HepG2 (cell line): ENCODE results near the gene TMEM215. TPM values are rescaled to one million over a fixed set of nuclear protein-coding genes. Genes with fewer than 3 reads are reported as not detected.

ENCODE experiments used
- ATAC-seq: fragments of 200-7000 bp; cut with Tn5 transposase; 3 replicates; pipeline ENCODE4 v1.9.1; 2020; ENCODE audit warnings: mild to moderate bottlenecking, moderate library complexity
- BruUV-seq: library from RNA; stranded (reverse); fragments of 400-500 nt; replicated peaks from 2 replicates; lab custom pipeline; 2021; lab: Mats Ljungman, UMichigan
- CTCF ChIA-PET: fragments of 300-600 bp; formaldehyde crosslinking; extraction: SDS; loops from one replicate; lab custom pipeline; 2021; ENCODE audit warnings: low total read pairs, inconsistent platforms, low intra/inter-chr PET ratio; lab: Yijun Ruan, JAX
- POLR2A ChIA-PET: fragments of 350-600 bp; sonication (Branson Sonifier 250); formaldehyde crosslinking; loops from one replicate; lab custom pipeline; 2020; ENCODE audit warnings: antibody characterized with exemption, inconsistent platforms; lab: Yijun Ruan, JAX
- DNase-seq: peaks from one replicate; pipeline ENCODE4 v3.0.0-alpha.2; 2015; ENCODE audit warnings: low spot score
- FAIRE-seq: peaks from 3 replicates; lab custom pipeline; 2011; peaks lifted over from hg19 to GRCh38; lab: Jason Lieb, UNC
- H2AFZ ChIP-seq: one replicate; pipeline ENCODE4 v1.6.1; 2011; ENCODE audit warnings: low read length, inconsistent platforms
- H3K27ac ChIP-seq: fragments of 300-600 bp; 3 replicates; pipeline ENCODE4 v1.8.0; 2011; ENCODE audit warnings: mixed run types, mild to moderate bottlenecking, mixed read lengths, low read length, inconsistent platforms; ENCODE audit not compliant: insufficient read depth; ENCODE audit errors: extremely low read length
- H3K27me3 ChIP-seq, 2 experiments: fragments of 200-600 bp in 1 of 2; 2 replicates in 1 of 2; 3 replicates in 1 of 2; pipeline versions ENCODE4 v1.6.0 to v1.8.0; 2011; ENCODE audit warnings: low read length in 2 of 2, mild to moderate bottlenecking in 2 of 2, moderate library complexity in 2 of 2, inconsistent platforms in 1 of 2; ENCODE audit not compliant: insufficient read depth in 2 of 2, control insufficient read depth in 1 of 2
- H3K36me3 ChIP-seq, 2 experiments: fragments of 200-600 bp in 1 of 2; replicated peaks in 1 of 2; 2 replicates in 1 of 2; 3 replicates in 1 of 2; pipeline versions ENCODE4 v1.5.1 to v1.8.0; 2011; ENCODE audit warnings: low read length in 2 of 2, inconsistent platforms in 1 of 2; ENCODE audit not compliant: insufficient read depth in 2 of 2, control insufficient read depth in 1 of 2
- H3K4me1 ChIP-seq: 2 replicates; pipeline ENCODE4 v1.5.1; 2012; ENCODE audit warnings: low read length, inconsistent platforms; ENCODE audit not compliant: insufficient read depth
- H3K4me2 ChIP-seq: 2 replicates; pipeline ENCODE4 v1.6.0; 2011; ENCODE audit warnings: low read depth, low read length, inconsistent platforms
- H3K4me3 ChIP-seq, 3 experiments: fragments of 200-600 bp in 1 of 3; sonication (generic), shearing (Covaris generic) in 1 of 3; replicated peaks in 1 of 3; 2 replicates each; pipeline ENCODE4 v1.5.1; 2011 to 2016; ENCODE audit warnings: low read length in 3 of 3, inconsistent platforms in 2 of 3, low read depth in 2 of 3, mild to moderate bottlenecking in 2 of 3, control low read depth in 1 of 3, mixed read lengths in 1 of 3; ENCODE audit not compliant: insufficient read depth in 1 of 3
- H3K79me2 ChIP-seq: one replicate; pipeline ENCODE4 v1.6.1; 2011; ENCODE audit warnings: low read length, inconsistent platforms; ENCODE audit not compliant: insufficient read depth
- H3K9ac ChIP-seq: 2 replicates; pipeline ENCODE4 v1.6.0; 2011; ENCODE audit warnings: mild to moderate bottlenecking, low read depth, low read length, inconsistent platforms; ENCODE audit not compliant: insufficient read depth
- H3K9me3 ChIP-seq: 2 replicates; pipeline ENCODE4 v1.5.1; 2012; ENCODE audit warnings: mild to moderate bottlenecking, low read length
- H4K20me1 ChIP-seq: 2 replicates; pipeline ENCODE4 v1.6.0; 2011; ENCODE audit warnings: inconsistent platforms, mild to moderate bottlenecking, low read length, moderate library complexity; ENCODE audit not compliant: insufficient read depth
- EHMT2 ChIP-seq: fragments of 200-600 bp; sonication (generic); IDR thresholded peaks from 2 replicates; pipeline ENCODE4 v1.7.0; 2017; ENCODE audit warnings: antibody characterized with exemption, low read depth, low read length, borderline replicate concordance
- KDM3A ChIP-seq: IDR thresholded peaks from 2 replicates; pipeline ENCODE4 v1.6.1; 2018; ENCODE audit warnings: low read depth, missing compliant biosample characterization
- POLR2G ChIP-seq: fragments of 200-400 bp; formaldehyde crosslinking; IDR thresholded peaks from 2 replicates; pipeline ENCODE4 v1.6.1; 2018; ENCODE audit warnings: mild to moderate bottlenecking, low read depth, low read length, moderate library complexity
- PRPF4 ChIP-seq: fragments of 200-400 bp; formaldehyde crosslinking; IDR thresholded peaks from 2 replicates; pipeline ENCODE4 v1.6.1; 2016; ENCODE audit warnings: low read length, low read depth; ENCODE audit not compliant: poor library complexity, severe bottlenecking
- SOX13 ChIP-seq, 3 experiments: fragments of 450-650 bp in 1 of 3; sonication (generic) in 1 of 3; formaldehyde crosslinking in 1 of 3; IDR thresholded peaks in 2 of 3; conservative IDR thresholded peaks in 1 of 3; 2 replicates each; pipeline versions ENCODE4 v1.5.0 to v1.6.1; 2016 to 2020; ENCODE audit warnings: antibody characterized with exemption in 1 of 3, mild to moderate bottlenecking in 1 of 3, missing compliant biosample characterization in 1 of 3, missing genetic modification reagents in 1 of 3, moderate library complexity in 1 of 3
- ZC3H4 ChIP-seq: sonication (generic); formaldehyde crosslinking; IDR thresholded peaks from 2 replicates; pipeline ENCODE4 v1.4.0; 2020; ENCODE audit warnings: missing genetic modification reagents, borderline replicate concordance
- ZNF337 ChIP-seq: sonication (generic); formaldehyde crosslinking; IDR thresholded peaks from 2 replicates; pipeline ENCODE4 v1.5.1; 2020; ENCODE audit warnings: missing genetic modification reagents, low read depth, mild to moderate bottlenecking, borderline replicate concordance
- ZNF552 ChIP-seq: sonication (generic); formaldehyde crosslinking; IDR thresholded peaks from 2 replicates; pipeline ENCODE4 v1.9.0; 2022; ENCODE audit warnings: missing genetic modification reagents, mild to moderate bottlenecking, borderline replicate concordance
- WGBS: methylation state at CpG from one replicate; pipeline ENCODE4 v1.1.6; 2017; ENCODE audit warnings: low lambda C conversion rate; 5-methylcytosine and 5-hydroxymethylcytosine counted together
- in situ Hi-C: cut with HindIII; loops from 2 replicates; pipeline ENCODE4 v1.10.0; 2017; ENCODE audit warnings: low pct_unique_long_range_greater_than_20kb; ENCODE audit not compliant: extremely low pct_ligation_motif_present
- intact Hi-C: fragments of 100-400 bp; cut with micrococcal nuclease; formaldehyde crosslinking; loops from one replicate; pipeline ENCODE4 v1.10.0; 2022; ENCODE audit not compliant: unreplicated experiment
- polyA plus RNA-seq, 8 experiments: library from polyadenylated mRNA; depleted of rRNA in 3 of 8; stranded (reverse) in 7 of 8; unstranded in 1 of 8; fragments of >200 nt; fragmentation: Illumina TruSeq in 4 of 8; extraction: Trizol in 4 of 8; gene quantifications; 2 replicates each; pipeline versions ENCODE4 v1.2.1 to v1.2.3, GENCODE V29; 2011 to 2016; ENCODE audit warnings: low read depth in 4 of 8, missing spikeins in 1 of 8, mixed read lengths in 1 of 8; ENCODE audit not compliant: insufficient read depth in 1 of 8
- total RNA-seq, 5 experiments: library from RNA; depleted of rRNA; stranded (reverse); fragments of >200 nt; fragmentation: Illumina TruSeq; extraction: Trizol; gene quantifications; 2 replicates each; pipeline ENCODE4 v1.2.3, GENCODE V29; 2016; ENCODE audit warnings: low read depth in 1 of 5
- TF ChIP-seq, protein P1 (sequence below), 2 experiments: fragments of 450-650 bp in 1 of 2; sonication (generic) in 1 of 2; formaldehyde crosslinking in 1 of 2; IDR thresholded peaks; 2 replicates each; pipeline versions ENCODE4 v1.6.1 to v1.8.0; 2016 to 2022; ENCODE audit warnings: antibody characterized with exemption in 1 of 2, mild to moderate bottlenecking in 1 of 2, missing genetic modification reagents in 1 of 2

The TMEM215 gene
- total and polyA plus RNA-seq, 2 of the 13 experiments (the other 11 are each of a cell fraction or from before 2014, with no cell fraction given) = not detected

DNA sequence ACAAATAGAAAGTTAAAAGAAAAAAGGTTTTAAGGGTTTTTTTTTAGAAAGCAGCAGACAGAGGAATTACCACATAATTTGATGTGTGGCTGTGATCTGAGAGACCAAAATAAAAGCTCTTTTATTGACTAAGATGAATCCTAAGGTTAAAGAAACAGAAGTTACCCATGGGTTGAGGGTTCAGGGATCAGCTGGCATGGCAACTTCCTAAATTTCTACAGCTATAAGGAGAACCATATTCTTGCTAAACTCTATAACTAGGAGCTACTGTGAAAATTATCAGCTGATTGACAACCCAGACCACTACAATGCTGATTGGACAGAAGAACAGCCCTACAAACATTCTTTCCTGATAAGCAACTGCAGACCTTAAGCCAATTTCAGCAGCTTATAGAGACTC is 40.2 kb downstream of the TMEM215 start:
- TF ChIP-seq ZC3H4 (CRISPR knock-in tag) (no peak), ZNF552 (CRISPR knock-in tag) (no peak), EHMT2 (no peak)
- Histone ChIP-seq H3K27me3 (peaks cover 0 to 21% of the 10 kb centered on the region in 2 experiments; a peak in 2 of 5 replicates), H3K4me2 (no peak overlapping the region), H3K27ac (no peak overlapping the region), H3K79me2 (no peaks in the 10 kb centered on the region), H3K9me3 (no peaks in the 10 kb centered on the region), H3K4me3 (no peak overlapping the region), H4K20me1 (no peaks in the 10 kb centered on the region), H3K4me1 (no peaks in the 10 kb centered on the region), H2AFZ (no peak overlapping the region), H3K9ac (no peak overlapping the region), H3K36me3 (no peaks in the 10 kb centered on the region)
- BruUV-seq = no TSS peak
- CTCF ChIA-PET = no interaction called here
- FAIRE-seq = no peak
- intact Hi-C loops (no loop called here), in situ Hi-C loops (no loop called here)
- POLR2A ChIA-PET = no interaction called here
- ATAC-seq = no peak
- no peak for DNase-seq

DNA sequence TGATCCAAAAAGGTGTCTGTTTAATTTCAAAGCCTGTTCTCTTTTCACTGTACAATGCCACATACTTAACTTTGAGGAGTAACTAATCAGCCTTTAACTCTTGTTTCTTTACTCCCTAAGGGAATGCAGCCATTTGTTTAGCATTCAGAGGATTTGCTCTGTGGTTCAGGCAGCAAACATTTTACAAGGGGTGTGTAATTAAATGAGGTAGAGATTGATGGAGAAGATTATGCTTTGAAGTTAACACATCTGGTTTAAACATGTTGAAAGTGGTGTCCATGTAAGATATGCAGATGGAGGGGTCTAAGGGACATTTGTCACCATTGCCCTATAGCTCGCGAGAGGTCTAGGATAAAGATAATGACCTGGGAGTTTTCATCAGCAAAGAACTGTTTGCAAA is 41.9 kb downstream of the TMEM215 start:
- DNase-seq = no peak
- Histone ChIP-seq H3K9ac (no peak overlapping the region), H3K4me2 (no peak overlapping the region), H3K4me3 (no peak overlapping the region), H2AFZ (no peak overlapping the region), H3K4me1 (no peaks in the 10 kb centered on the region), H3K36me3 (no peaks in the 10 kb centered on the region), H4K20me1 (no peaks in the 10 kb centered on the region), H3K27me3 (peaks cover 0 to 21% of the 10 kb centered on the region in 2 experiments; a peak in 2 of 5 replicates), H3K27ac (no peak overlapping the region), H3K9me3 (no peaks in the 10 kb centered on the region), H3K79me2 (no peaks in the 10 kb centered on the region)
- no peak for ATAC-seq
- POLR2A ChIA-PET = no interaction called here
- no TSS peak for BruUV-seq
- CTCF ChIA-PET = no interaction called here
- WGBS = 78% methylated on average over 2 of the region's 2 CpGs
- FAIRE-seq = no peak
- in situ Hi-C loops (no loop called here), intact Hi-C loops (no loop called here)
- TF ChIP-seq ZNF337 (CRISPR knock-in tag) = no peak
- TF ChIP-seq KDM3A (CRISPR knock-in tag) = no peak
- TF ChIP-seq PRPF4 = no peak
- TF ChIP-seq SOX13 (IDR thresholded peaks at IDR 0.05) = no peak
- no peak for TF ChIP-seq SOX13 (CRISPR knock-in tag; conservative IDR thresholded peaks at IDR 0.05 in 1 of 2, IDR thresholded peaks at IDR 0.05 in 1 of 2)
- TF ChIP-seq, protein P1, sequence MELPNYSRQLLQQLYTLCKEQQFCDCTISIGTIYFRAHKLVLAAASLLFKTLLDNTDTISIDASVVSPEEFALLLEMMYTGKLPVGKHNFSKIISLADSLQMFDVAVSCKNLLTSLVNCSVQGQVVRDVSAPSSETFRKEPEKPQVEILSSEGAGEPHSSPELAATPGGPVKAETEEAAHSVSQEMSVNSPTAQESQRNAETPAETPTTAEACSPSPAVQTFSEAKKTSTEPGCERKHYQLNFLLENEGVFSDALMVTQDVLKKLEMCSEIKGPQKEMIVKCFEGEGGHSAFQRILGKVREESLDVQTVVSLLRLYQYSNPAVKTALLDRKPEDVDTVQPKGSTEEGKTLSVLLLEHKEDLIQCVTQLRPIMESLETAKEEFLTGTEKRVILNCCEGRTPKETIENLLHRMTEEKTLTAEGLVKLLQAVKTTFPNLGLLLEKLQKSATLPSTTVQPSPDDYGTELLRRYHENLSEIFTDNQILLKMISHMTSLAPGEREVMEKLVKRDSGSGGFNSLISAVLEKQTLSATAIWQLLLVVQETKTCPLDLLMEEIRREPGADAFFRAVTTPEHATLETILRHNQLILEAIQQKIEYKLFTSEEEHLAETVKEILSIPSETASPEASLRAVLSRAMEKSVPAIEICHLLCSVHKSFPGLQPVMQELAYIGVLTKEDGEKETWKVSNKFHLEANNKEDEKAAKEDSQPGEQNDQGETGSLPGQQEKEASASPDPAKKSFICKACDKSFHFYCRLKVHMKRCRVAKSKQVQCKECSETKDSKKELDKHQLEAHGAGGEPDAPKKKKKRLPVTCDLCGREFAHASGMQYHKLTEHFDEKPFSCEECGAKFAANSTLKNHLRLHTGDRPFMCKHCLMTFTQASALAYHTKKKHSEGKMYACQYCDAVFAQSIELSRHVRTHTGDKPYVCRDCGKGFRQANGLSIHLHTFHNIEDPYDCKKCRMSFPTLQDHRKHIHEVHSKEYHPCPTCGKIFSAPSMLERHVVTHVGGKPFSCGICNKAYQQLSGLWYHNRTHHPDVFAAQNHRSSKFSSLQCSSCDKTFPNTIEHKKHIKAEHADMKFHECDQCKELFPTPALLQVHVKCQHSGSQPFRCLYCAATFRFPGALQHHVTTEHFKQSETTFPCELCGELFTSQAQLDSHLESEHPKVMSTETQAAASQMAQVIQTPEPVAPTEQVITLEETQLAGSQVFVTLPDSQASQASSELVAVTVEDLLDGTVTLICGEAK (IDR thresholded peaks at IDR 0.05) = no peak
- TF ChIP-seq, protein P1 (CRISPR knock-in tag; IDR thresholded peaks at IDR 0.05) = no peak
- TF ChIP-seq POLR2G = no peak
